Activated CD4-positive, alpha-beta T cell treated with anti-CD3 and anti-CD28 coated beads, Interleukin-2, Interleukin-4, amounts not matched to agents 100 ng/mL and 50 ng/mL, durations not matched to agents 16 hours and 8 hours (primary cell): ENCODE measurements around the gene LRRC66.

Source experiments
- DNase-seq: peaks from one replicate; pipeline ENCODE4 v3.0.0-alpha.2; 2020; ENCODE audit warnings: low spot score

Gene LRRC66

GRCh38 chr4:52010986-52011385 lies 9.2 kb downstream of the LRRC66 start:
- no peak for DNase-seq

- no peak for DNase-seq
These were observed 13.3 kb downstream of the LRRC66 start for GRCh38 chr4:52006887-52007286.

GRCh38 chr4:52005604-52006273 lies 14.4 kb downstream of the LRRC66 start:
- DNase-seq = no peak

- DNase-seq = no peak
These were observed 15.7 kb downstream of the LRRC66 start for GRCh38 chr4:52004414-52004813.

GRCh38 chr4:52001616-52002015 lies 18.5 kb downstream of the LRRC66 start:
- no peak for DNase-seq

GRCh38 chr4:51999250-51999649 lies 20.9 kb downstream of the LRRC66 start:
- no peak for DNase-seq

- no peak for DNase-seq
These were observed 21.3 kb downstream of the LRRC66 start for GRCh38 chr4:51998837-51999236.

- DNase-seq = no peak
These were observed 22.5 kb downstream of the LRRC66 start for GRCh38 chr4:51997647-51998046.

- no peak for DNase-seq
These were observed 24.4 kb downstream of the LRRC66 start for GRCh38 chr4:51995647-51996220.

GRCh38 chr4:51965862-51966261 lies 54.3 kb downstream of the LRRC66 start:
- no peak for DNase-seq

GRCh38 chr4:51963841-51964517 lies 56.2 kb downstream of the LRRC66 start:
- DNase-seq = no peak

- no peak for DNase-seq
These were observed 59.7 kb downstream of the LRRC66 start for GRCh38 chr4:51960486-51960885.

GRCh38 chr4:51958199-51958968 lies 61.8 kb downstream of the LRRC66 start:
- DNase-seq = no peak
